HG03025 (cell line): ENCODE results near the gene SEC61A2.
"Not testable (repeated sequence)": the region's sequence is repeated elsewhere in the genome, so short reads cannot be mapped to it uniquely, and the experiment has no call there.

Source experiments
- ATAC-seq: cut with Tn5 transposase; IDR thresholded peaks from one replicate; pipeline ENCODE4 v1.9.1; 2021; ENCODE audit warnings: mild to moderate bottlenecking, moderate library complexity; ENCODE audit not compliant: unreplicated experiment, low FRiP score

Gene SEC61A2

DNA sequence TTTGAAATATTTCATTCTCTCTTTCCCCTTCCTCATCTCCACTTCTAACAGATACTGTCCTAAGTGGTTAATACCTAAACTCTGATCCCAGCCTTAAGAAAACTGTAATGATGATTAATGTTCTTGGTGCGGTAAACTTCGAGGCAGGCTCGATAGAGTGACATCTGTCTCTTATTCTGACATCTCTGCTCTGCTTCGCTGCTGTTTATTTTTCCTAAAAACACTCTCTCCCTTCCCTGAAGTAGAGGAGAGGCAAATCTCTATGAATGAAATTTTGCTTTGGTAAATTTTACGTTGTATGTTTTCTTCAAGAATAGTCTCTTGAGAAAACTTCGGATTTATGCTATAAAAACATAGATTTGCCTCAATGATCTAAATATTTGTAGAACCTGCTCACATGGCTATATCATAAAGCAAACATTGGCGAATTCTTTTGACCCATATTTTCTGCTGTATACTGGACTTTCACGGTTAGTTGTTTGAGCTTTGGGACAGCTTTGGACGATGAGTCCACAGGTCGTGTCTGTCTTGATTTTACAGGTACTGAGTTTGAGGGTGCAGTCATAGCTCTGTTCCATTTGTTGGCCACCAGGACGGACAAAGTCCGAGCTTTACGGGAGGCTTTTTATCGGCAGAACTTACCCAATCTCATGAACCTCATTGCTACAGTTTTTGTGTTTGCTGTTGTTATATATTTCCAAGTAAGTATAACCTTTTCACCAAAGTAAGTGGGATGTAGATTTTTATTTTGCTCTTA, 27.1 kb downstream of the SEC61A2 start:
- ATAC-seq, result no peak

DNA sequence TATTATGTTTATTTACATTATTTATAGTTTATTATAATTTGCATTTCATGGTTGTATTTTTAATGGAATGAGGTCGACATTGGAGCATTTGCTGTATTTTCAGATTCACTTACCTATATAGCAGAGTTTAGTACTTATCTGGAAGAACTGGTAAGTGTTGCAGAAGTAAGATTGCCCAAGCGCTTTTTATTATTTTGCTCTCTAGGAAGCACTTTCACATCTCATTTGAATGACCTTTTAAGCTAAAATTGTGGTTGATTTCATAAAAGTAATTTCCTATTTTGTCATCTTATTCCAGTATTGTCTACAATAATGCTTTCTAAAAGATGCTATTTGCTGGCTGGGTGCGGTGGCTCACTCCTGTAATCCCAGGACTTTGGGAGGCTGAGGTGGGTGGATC, 28.6 kb downstream of the SEC61A2 start:
- ATAC-seq, result no peak

DNA sequence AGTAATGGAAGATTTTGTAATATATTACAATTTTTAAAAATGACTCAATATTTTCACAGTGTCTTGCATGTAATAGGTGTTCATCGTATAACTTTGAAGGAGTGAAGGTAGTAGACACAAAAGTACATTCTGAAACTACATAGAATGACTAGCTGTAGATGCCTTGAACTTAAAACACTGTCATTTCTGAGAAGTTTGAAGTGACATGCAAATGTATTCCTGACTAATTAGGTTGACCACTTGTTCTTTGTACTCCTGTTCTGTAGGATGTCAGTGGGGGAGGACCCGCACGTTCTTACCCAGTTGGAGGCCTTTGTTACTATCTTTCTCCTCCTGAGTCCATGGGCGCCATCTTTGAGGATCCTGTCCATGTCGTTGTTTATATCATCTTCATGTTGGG, 31.2 kb downstream of the SEC61A2 start:
- no peak for ATAC-seq

DNA sequence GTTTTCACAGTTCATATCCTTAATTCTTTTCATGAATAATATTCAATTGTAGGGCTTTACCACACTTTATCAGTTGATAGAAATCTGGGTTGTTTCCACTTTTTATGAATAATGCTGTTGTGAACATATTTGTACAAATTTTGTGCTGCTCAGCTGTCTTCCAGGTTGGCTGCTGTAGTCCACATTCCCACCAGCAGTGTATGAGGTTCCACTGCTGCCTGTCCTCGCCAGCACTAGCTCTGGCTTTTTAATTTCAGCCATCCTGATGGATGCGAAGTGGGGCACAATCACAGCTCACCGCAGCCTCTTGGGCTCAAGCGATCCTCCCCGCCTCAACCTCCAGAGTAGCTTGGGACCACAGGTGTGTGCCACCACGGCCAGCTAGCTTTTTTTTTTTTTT, 33.5 kb downstream of the SEC61A2 start:
- no peak for ATAC-seq

DNA sequence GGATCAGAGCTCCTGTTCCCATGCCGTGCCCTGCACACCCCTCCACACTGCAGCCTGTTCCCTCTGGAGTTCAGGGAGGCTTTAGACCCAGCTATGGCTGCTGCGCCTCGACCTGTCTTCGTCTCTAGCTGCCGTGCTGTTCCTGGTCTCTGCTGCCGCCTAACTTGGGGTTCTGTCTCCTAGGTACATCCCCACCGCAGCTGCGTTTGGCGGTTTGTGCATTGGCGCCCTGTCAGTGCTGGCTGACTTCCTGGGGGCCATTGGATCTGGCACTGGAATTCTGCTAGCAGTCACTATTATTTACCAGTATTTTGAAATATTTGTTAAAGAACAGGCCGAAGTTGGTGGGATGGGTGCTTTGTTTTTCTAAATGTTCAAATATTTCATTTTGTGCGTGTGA, 34.6 kb downstream of the SEC61A2 start:
- no peak for ATAC-seq

DNA sequence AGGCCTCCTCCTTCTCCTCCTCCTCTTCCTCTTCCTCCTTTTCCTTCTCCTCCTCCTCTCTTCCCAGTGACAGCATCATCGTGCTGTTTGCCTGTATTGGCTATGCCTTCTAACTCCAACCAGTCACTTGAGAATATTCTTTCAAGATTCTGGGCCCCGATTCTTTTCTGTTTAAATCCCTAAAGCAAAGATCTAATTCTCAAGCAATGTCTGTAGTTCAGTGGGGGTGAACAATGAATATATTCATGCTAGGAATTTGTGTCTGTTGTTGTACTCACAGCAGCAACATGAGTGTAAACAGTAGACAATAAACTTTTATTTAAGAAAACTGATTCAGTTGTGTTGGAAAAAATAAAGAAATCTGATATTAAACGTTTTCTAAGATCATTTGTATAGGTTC, 35.6 kb downstream of the SEC61A2 start:
- ATAC-seq, result no peak

DNA sequence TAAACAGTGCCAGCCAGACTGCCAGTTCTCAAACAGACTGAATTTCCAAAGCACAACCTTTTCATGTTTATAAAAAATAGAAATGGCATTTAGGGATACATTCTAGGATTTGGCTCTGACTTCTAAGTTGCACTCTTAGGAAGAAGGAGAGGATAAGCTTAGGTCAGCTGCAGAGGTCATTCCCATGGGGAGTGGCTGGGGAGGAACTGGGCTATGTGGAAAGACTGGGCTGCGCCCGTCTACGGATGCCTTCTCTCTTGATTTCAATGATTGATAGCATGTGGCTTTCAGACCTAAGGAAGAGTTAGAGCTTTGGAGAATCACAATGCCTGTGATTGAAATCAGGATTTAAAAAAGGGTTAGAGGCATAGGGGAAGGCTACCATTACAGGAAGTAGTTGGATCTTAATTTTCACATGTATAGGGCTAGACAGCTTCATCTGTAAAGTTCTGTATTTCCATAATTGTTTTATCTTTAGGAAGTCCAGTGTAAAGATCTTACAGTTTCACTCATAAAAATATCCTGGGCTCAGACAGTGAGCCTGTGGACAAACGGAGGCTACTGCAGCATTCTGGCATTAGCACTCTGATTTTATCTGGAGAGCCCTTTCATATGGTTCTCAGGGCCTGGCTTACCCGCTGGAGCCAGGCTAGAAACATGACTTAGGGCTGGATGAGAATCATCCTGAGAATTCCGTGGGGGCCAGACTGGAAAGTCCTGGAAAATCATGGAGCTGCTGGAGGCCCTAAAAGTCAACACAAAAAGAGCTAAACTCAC, 36.7 kb downstream of the SEC61A2 start:
- ATAC-seq, result no peak

DNA sequence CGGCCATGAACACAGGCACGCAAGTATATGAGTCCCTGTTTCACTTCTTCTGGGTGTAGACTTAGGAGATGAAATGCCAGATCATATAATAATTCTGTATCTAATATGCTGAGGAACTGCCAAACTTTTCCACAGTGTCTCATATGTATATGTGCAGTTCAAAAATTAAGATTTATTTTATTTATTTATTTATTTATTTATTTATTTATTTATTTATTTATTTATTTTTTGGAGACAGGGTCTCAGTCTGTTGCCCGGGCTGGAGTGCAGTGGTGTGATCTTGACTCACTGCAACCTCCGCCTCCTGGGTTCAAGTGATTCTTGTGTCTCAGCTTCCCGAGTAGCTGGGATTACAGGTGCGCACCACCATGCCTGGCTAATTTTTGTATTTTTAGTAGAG, 42.0 kb downstream of the SEC61A2 start:
- ATAC-seq, result not testable (repeated sequence)

DNA sequence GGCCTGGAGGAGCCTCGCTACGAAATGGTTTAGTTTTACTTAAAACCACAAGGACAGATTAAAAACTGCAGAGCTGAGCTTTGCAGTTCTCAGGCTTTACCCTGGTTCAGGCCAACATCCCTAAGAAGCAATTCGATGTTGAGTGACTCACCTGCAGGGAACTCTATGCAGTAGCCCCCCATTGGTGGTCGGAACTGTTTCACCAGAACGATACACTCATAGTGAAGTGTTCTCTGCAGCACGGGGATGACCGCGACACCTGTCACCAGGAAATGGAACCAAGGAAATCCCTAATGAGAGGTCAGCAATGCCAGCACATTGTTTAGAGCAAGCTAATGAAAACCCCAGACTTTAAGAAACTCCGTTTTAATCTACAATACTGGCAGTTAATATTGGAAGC, 48.2 kb downstream of the SEC61A2 start:
- no peak for ATAC-seq

DNA sequence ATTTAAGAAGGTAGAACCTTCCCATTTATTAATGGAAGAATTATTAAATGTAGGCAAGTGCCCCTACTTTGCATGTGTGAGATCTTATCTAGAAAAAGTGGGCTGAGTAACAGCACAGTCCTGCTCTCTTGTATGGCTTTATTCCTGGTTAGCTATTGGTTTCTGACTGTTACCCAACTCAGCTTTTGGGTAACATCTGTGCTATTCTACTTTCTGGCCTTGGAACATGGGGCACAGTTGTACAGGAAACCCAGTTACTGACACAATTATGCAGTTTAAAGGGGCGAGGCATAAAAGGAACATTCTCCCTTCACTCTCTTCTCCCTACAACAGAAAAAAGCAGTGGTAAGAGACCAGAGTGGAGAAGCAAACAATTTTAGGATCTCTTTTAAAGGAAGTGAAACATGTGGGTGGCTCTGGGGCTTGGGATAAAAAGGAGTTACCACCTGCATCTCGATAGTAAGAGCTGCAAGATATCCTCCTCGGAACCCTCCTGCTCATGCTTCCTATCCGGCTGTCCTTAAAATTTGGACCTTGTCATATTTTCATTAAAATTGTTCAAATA, 50.2 kb downstream of the SEC61A2 start:
- ATAC-seq, result no peak

DNA sequence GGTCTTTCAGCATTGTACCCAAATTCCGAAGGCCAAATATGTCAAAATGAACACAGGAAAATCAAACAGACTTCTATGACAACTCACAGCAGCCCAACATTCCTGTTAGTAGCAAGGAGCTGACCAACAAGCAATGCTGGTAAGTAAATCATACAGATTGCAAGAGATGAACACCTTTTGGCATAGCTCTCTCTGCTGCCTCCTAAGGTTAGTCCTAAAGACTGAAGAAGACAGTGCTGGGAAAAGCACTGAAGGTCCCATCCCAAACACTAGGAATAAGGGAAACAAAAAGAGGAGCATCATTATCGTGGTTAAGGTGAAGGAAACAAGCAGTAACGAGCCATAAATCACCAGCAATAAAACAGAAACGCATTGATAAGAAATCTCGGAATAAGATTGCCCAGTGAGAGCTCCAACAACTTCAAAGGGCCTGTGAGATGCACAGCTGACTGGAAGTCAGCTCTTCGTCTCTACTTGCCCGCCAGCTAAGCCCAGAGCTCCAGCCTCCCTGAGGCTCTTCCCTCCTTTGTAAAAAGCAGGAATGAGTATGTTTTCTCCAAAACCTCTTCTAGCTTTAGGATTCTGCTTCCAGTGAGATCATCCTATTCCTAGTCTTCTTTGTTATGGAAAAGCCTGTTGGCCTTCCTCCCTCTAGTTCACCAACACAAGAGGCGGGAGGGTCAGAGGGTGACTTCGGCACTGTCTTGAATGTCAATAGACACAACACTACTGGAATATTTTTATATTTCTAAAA, 50.9 kb downstream of the SEC61A2 start:
- ATAC-seq, result no peak

DNA sequence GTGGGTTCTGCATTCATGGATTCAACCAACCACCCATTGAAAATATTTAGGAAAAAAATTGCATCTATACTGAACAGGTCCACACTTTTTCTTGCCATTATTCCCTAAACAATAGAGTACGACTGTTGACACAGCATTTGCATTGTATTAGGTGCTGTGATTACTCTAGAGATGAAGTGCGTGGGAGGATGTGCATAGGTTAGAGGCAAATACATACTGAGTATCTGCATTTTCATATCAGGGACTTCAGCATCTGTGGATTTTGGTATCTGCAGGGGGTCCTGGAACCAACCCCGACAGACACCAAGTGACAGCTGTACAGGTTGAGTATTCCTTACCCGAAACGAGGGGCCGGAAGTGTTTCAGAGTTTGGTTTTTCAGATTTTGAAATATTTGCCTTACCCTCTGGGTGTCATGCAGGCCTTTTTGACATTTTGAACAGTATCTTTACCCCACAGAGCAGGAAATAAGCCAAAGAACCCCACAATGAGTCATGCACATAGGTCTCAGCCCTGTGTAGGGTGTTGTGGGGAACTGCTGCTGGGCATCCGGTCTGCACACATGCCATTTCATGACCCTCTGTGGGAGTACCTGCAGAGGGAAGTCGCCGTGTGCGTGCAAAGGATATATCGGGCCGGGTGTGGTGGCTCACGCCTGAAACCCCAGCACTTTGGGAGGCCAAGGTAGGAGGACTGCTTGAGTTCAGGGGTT, 51.7 kb downstream of the SEC61A2 start:
- no peak for ATAC-seq

DNA sequence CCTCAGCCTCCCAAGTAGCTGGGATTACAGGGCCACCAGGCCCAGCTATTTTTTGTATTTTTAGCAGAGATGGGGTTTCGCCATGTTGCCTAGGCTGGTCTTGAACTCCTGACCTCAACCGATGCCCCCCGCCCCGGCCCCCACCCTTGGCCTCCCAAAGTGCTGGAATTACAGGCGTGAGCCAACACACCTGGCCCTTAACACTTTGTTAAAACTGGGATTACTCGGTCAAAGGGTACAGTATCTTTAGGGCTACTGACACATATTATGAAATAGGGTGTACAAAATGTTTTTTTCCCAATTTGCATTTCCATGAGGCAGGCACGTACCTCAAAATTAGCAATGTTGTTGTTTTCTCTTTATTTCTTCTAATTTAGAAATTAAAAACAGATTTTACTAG, 54.7 kb downstream of the SEC61A2 start:
- no peak for ATAC-seq

DNA sequence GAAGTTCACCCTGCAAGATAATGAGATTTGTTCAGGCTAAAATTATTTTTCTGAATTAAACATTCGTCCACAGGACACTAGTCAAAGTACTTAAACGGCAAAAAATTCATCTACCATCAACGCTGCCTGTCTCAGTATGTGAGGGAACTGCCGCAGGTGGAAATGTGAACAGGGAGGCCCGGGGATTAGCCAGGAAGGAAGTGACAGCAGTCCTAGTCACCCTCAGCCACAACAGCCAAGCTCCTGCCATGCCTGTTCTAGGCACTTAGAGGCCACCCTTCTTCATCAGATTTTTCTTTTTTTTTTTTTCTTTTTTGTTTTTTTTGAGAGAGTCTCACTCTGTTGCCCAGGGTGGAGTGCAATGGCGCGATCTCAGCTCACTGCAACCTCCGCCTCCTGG, 56.8 kb downstream of the SEC61A2 start:
- ATAC-seq, result no peak

DNA sequence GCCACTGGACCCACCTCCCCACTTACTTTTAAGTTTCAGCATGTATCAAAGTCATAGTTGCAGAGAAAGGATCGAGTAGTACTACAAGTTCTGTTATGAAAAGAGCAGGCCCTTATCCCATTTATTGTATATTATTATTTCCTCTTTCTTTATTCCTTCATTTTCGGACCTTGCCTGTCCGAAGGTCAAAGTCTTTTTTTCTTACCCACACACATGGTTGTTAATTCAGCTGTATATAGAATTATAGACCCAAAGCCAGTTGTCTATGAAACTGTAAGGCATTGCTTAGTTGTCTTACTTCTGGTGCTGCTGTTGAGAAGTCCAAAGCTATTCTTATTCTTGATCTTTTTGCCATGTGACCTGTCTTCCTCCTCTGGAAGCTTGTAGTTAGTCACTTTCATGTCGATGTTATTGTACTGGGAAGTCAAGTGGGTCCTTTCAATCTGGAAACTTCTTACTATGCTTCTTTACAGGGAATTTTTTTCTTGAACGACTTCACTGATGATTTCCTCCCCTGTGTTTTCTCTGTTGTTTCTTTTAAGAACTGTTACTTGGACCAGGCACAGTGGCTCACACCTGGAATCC, 57.9 kb downstream of the SEC61A2 start:
- ATAC-seq, result no peak

DNA sequence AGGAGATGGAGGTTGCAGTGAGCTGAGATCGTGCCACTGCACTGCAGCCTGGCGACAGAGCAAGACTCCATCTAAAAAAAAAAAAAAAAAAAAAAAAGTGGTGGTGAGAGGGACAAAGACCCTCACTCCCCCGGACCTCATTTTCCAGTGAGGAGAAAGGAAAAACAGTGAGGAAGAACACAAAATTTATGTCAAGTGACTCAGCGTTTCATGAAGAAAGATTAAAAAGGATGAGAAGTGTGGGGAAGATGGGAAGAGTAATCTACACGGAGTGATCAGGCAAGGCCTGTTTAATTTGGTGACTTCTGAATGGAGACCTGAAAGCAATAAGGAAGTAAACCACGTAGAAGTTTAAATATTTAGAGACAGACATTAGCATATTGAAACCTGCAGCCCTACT, 59.2 kb downstream of the SEC61A2 start:
- ATAC-seq, result no peak

DNA sequence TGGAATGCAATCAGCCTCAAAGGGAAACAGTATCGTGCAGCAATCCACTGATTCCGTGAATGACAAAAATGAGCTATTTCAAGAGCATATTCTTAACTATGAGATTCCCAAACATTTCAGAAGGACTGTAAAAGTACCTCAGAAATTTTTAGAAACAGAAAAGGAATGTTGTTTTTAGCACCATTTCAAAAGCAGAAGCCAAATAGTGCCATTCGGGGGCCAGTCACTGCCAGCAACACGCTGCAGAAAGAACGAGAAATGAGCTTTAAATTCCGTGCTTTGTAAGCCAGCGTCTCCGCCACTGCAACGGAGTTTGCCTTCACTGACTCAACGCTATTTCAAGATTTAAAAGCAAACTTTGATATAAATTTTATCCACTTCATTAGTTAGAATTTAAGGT, 59.9 kb downstream of the SEC61A2 start:
- no peak for ATAC-seq

DNA sequence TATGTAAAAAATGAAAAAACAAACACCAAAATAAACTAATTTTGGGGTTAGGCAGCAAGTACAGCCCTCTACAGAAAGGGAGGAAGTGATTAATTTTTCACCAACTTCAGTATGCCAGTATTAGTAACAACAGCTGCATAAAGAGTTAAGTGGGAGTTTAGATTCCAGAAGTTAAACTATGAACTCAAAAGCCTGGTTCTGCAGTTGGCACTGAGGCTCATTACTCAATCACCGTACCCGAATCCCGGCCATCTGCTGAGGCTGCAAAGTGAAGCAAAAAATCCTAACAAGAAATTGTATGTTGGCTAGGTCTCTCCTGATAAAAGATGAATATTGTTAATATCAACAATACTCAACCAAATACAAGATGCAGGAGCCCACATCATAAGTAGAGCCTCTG, 62.2 kb downstream of the SEC61A2 start:
- ATAC-seq, result no peak

DNA sequence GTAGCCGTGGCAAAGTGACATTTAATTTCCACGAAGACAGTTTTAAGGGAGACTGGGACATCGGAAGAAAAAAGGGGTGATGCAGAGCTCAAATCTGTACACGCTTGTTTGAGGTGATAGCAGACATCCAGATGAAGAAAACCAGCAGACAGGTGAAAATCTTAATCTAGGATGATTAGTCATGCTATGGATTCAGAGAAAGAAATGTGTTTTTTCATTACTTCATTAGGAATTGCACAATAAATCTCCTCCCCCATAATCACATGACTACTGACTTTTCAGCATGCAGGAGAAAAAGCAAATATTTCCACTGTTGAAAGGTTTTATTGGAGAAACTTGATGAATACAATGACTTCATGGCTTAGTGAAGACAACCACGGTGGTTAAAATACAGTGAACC, 63.7 kb downstream of the SEC61A2 start:
- ATAC-seq, result no peak

DNA sequence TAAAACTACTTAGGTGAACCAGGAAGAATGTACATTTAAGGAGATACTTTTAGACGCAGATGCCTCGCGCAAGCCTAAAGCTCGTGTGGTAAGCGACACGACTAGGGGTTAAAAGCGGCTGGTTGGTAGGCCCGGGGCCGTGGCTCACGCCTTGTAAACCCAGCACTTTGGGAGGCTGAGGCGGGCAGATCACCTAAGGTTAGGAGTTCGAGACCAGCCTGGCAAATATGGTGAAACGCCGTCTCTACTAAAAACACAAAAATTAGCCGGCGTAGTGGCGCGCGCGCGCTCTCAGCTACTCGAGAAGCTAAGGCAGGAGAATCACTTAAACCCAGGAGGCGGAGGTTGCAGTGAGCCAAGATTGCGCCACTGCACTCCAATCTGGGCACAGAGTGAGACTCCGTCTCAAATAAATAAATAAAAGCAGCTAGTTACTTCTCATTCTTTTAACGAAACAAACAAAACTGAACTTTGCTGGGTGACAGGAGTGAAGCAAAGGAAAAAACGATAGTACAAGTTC, 65.3 kb downstream of the SEC61A2 start:
- no peak for ATAC-seq
